ENCODE results near the gene ADGRL2.

- TF ChIP-seq POLR2A (IDR thresholded peaks at IDR 0.05; ENCODE audit: low read depth, low read length) (no peak), TAF1 (IDR thresholded peaks at IDR 0.05; ENCODE audit: low read depth, low read length) (no peak)
These were observed 41.1 kb downstream of the ADGRL2 start for GRCh38 chr1:81841795-81842194.
